Activated CD8-positive, alpha-beta T cell treated with anti-CD3 and anti-CD28 coated beads for 36 hours (primary cell): Measurements from ENCODE around the gene LRP8. TPM values are rescaled to one million over a fixed set of nuclear protein-coding genes. Genes with fewer than 3 reads are reported as not detected.

Source experiments
- ATAC-seq: fragments of 200-7000 bp; cut with Tn5 transposase; one replicate; pipeline ENCODE4 v1.10.0; 2021; ENCODE audit warnings: mild to moderate bottlenecking, moderate library complexity
- CTCF ChIA-PET: fragments of 350-600 bp; sonication (Branson Sonifier 250); formaldehyde crosslinking; loops from one replicate; lab custom pipeline; 2021; ENCODE audit warnings: antibody characterized with exemption; lab: Charles Lee
- POLR2A ChIA-PET: fragments of 350-600 bp; sonication (Branson Sonifier 250); formaldehyde crosslinking; loops from one replicate; lab custom pipeline; 2021; ENCODE audit warnings: antibody characterized with exemption; lab: Charles Lee
- DNase-seq: peaks from one replicate; pipeline ENCODE4 v3.0.0-alpha.2; 2020
- H3K27ac Mint-ChIP-seq: one replicate; pipeline ENCODE4 v1.8.0; 2021; ENCODE audit warnings: mild to moderate bottlenecking, mixed read lengths
- H3K27me3 Mint-ChIP-seq: one replicate; pipeline ENCODE4 v1.8.0; 2021; ENCODE audit warnings: mixed read lengths
- H3K36me3 Mint-ChIP-seq: one replicate; pipeline ENCODE4 v1.8.0; 2021; ENCODE audit warnings: low read depth, mixed read lengths
- H3K4me1 Mint-ChIP-seq: one replicate; pipeline ENCODE4 v1.8.0; 2021; ENCODE audit warnings: low read depth, mixed read lengths
- H3K4me3 Mint-ChIP-seq: one replicate; pipeline ENCODE4 v1.8.0; 2021; ENCODE audit warnings: mild to moderate bottlenecking, moderate library complexity, mixed read lengths
- H3K9me3 Mint-ChIP-seq: one replicate; pipeline ENCODE4 v1.8.0; 2021; ENCODE audit warnings: mixed read lengths
- intact Hi-C: fragments of 100-400 bp; cut with micrococcal nuclease; formaldehyde crosslinking; loops from one replicate; pipeline ENCODE4 v1.10.0; 2022
- total RNA-seq, 2 experiments: library from RNA; stranded (reverse); gene quantifications; one replicate each; pipeline ENCODE4 v1.2.3, GENCODE V29; 2021
- TF ChIP-seq, protein P1 (sequence below): fragments of 200-600 bp; IDR thresholded peaks from one replicate; pipeline ENCODE4 v1.8.0; 2022; ENCODE audit warnings: antibody characterized with exemption, mild to moderate bottlenecking

LRP8 gene
- total RNA-seq, 2 experiments from 2014 or later: 39.9 to 41.6 TPM

DNA sequence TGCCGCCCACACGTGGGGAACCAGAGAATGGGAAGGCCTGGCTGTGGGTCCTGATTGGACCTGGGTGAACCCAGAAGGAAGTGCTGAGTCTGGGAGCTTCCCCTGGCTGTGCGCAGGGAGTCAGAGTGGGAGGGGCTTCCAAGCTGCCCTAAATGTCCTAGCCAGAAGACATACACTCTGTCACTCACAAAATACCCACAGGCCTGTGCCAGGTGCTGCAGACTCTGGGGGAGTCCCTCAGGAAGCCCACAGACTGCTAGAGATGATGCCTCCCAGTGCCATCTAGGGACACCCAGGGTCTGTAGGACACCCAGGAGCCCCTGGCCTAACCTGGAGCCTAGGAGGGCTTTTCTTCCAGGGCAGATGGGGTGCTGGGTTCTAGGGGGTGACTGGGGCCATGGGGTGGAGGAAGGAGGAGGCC, 33.7 kb upstream of the LRP8 start:
- Mint-ChIP-seq H3K27ac (no peak overlapping the region), H3K36me3 (peaks cover 3% of the 10 kb centered on the region), H3K4me1 (no peaks in the 10 kb centered on the region), H3K27me3 (no peaks in the 10 kb centered on the region), H3K4me3 (no peak overlapping the region), H3K9me3 (peaks cover 9% of the 10 kb centered on the region)
- intact Hi-C loops: no loop called here
- POLR2A ChIA-PET: no interaction called here
- no peak for ATAC-seq
- DNase-seq: no peak
- TF ChIP-seq, protein P1, sequence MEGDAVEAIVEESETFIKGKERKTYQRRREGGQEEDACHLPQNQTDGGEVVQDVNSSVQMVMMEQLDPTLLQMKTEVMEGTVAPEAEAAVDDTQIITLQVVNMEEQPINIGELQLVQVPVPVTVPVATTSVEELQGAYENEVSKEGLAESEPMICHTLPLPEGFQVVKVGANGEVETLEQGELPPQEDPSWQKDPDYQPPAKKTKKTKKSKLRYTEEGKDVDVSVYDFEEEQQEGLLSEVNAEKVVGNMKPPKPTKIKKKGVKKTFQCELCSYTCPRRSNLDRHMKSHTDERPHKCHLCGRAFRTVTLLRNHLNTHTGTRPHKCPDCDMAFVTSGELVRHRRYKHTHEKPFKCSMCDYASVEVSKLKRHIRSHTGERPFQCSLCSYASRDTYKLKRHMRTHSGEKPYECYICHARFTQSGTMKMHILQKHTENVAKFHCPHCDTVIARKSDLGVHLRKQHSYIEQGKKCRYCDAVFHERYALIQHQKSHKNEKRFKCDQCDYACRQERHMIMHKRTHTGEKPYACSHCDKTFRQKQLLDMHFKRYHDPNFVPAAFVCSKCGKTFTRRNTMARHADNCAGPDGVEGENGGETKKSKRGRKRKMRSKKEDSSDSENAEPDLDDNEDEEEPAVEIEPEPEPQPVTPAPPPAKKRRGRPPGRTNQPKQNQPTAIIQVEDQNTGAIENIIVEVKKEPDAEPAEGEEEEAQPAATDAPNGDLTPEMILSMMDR: no peak
- CTCF ChIA-PET: no interaction called here

DNA sequence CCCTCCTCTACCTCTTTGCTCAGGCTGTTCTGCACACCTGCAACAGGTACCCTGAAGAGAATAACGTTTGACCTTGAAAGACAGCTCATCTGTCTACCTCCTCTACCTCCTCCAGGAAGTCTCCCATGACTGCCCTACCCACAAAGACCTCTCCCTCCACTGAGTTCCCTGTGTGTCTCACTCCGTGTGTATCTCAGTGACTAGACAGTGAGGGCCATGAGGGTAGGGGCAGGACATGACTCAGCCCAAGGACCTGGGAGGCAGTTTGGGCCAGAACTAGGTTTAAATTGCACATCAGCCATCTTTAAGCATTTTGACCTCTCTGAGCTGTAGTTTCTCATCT, 32.0 kb upstream of the LRP8 start:
- intact Hi-C loops: no loop called here
- no peak for DNase-seq
- POLR2A ChIA-PET: interaction anchor here (0.8 to 1.7 kb wide), 2 partner anchors 8 to 44 kb away, joined by 3 read pairs; no protein-coding TSS in a partner anchor
- Mint-ChIP-seq H3K36me3 (peaks cover 3% of the 10 kb centered on the region), H3K4me1 (no peaks in the 10 kb centered on the region), H3K27ac (no peak overlapping the region), H3K4me3 (no peak overlapping the region), H3K9me3 (peaks cover 9% of the 10 kb centered on the region), H3K27me3 (no peaks in the 10 kb centered on the region)
- CTCF ChIA-PET: interaction anchor here (1.2 to 1.3 kb wide), 2 partner anchors 33 to 42 kb away, joined by 4 to 5 read pairs; no protein-coding TSS in a partner anchor
- TF ChIP-seq, protein P1: no peak
- no peak for ATAC-seq

DNA sequence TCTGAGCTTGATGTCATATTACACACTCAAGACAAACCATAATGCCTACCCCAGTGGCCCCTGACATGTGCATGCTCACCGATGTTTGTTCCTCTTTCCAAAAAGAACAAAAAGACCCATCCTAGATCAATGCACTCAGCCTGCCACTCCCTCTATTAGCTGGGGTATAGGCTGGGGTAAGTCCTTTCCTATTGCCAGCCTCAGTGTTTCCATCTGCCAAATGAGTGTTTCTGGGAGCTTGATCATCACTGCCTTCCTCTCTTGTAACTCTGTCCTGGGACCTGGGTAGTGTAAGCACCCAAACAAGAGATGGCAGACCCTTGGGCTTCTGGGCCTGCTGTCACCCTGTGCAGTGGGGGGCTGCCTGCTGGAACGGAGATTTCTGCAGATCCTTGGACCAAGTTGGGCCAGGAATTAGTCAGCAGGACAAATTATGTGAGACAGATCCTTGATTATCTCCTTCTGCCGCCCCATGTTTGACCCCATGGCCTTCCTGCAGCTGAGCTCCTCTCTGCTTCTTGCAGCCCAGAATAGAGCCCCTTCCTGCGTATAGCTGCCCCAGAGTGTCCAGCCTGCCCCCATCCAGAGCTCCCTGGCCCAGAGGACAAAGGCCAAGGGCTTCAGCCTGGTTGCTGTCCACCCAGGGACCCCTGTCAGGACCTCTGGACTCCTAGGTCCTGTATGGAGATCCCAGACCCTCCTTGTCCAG, 31.5 kb upstream of the LRP8 start:
- DNase-seq (no peak), ATAC-seq (no peak)
- POLR2A ChIA-PET: interaction anchor here (0.8 to 1.7 kb wide), 2 partner anchors 9 to 44 kb away, joined by 3 read pairs; no protein-coding TSS in a partner anchor
- H3K4me3 Mint-ChIP-seq: no peak overlapping the region
- H3K4me1 Mint-ChIP-seq: no peaks in the 10 kb centered on the region
- peaks cover 3% of the 10 kb centered on the region for H3K36me3 Mint-ChIP-seq
- intact Hi-C loops: no loop called here
- CTCF ChIA-PET: interaction anchor here (1.2 to 1.3 kb wide), 2 partner anchors 34 to 41 kb away, joined by 4 to 5 read pairs; no protein-coding TSS in a partner anchor
- no peak overlapping the region for H3K27ac Mint-ChIP-seq
- TF ChIP-seq, protein P1: no peak
- peaks cover 9% of the 10 kb centered on the region for H3K9me3 Mint-ChIP-seq
- H3K27me3 Mint-ChIP-seq: no peaks in the 10 kb centered on the region

DNA sequence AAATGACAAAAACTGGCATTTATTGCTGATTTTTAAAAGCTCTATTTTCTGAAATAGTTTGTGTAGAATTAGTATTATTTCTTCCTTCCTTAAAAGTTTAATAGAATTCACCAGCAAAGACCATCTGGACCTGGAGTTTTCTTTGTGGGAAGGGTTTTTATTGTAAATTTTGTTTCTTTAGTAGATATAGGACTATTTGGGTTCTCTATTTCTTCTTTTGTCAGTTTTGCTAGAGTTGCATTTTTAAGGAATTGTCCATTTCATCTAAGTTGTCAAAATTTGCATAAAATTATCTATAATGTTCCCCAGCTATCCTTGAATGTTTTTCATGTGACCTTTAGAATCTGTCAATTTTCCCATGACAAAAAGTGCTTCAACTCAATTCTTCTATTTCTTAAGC, 28.8 kb upstream of the LRP8 start:
- Mint-ChIP-seq H3K36me3 (peaks cover 3% of the 10 kb centered on the region), H3K4me1 (no peaks in the 10 kb centered on the region), H3K27me3 (no peaks in the 10 kb centered on the region), H3K4me3 (no peak overlapping the region), H3K9me3 (peaks cover 9% of the 10 kb centered on the region), H3K27ac (no peak overlapping the region)
- intact Hi-C loops: no loop called here
- no peak for ATAC-seq
- POLR2A ChIA-PET: interaction anchor here (0.9 to 1.5 kb wide), 3 partner anchors 10 to 30 kb away, joined by 3 to 4 read pairs (median 3); no protein-coding TSS in a partner anchor
- no peak for DNase-seq
- TF ChIP-seq, protein P1: no peak
- CTCF ChIA-PET: interaction anchor here (1.2 kb wide), 1 partner anchor 78 kb away, joined by 4 read pairs; no protein-coding TSS in a partner anchor

DNA sequence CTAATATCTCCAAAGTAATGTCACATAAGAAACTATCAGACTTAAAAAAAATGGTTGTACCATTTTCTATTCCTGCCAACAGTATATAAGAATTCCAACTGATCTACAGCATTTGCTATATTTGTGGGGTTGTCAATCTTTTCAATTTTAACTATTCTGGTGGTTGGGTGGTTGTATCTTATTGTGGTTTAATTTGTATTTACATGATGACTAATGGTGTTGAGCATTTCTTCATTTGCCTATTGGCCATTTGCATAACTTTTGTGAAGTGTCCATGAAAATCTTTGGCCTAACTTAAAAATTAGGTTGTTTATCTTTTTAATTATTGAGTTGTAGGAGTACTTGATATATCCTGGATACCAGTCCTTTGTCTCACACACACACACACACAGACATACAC, 26.2 kb upstream of the LRP8 start:
- Mint-ChIP-seq H3K9me3 (peaks cover 9% of the 10 kb centered on the region), H3K27me3 (no peaks in the 10 kb centered on the region), H3K27ac (no peak overlapping the region), H3K4me3 (no peak overlapping the region), H3K4me1 (no peaks in the 10 kb centered on the region), H3K36me3 (peaks cover 3% of the 10 kb centered on the region)
- POLR2A ChIA-PET: no interaction called here
- TF ChIP-seq, protein P1: no peak
- DNase-seq (no peak), ATAC-seq (no peak)
- intact Hi-C loops: no loop called here
- CTCF ChIA-PET: interaction anchor here (1.3 kb wide), 1 partner anchor 39 kb away, joined by 3 read pairs; no protein-coding TSS in a partner anchor
